Keratinocyte (primary cell): Measurements from ENCODE around the gene PRR19. TPM values are rescaled to one million over a fixed set of nuclear protein-coding genes. Genes with fewer than 3 reads are reported as not detected.

Experiments
- DNase-seq: peaks from one replicate; pipeline ENCODE4 v3.0.0-alpha.2; 2011; ENCODE audit warnings: low read depth, missing footprints, low spot score
- FAIRE-seq: peaks from 2 replicates; lab custom pipeline; 2011; peaks lifted over from hg19 to GRCh38; lab: Jason Lieb, UNC
- H2AFZ ChIP-seq: 2 replicates; pipeline ENCODE4 v1.6.0; 2012; ENCODE audit warnings: low read length, control low read depth, inconsistent platforms; ENCODE audit not compliant: control insufficient read depth
- H3K27ac ChIP-seq: 2 replicates; pipeline ENCODE4 v1.5.1; 2011; ENCODE audit warnings: low read length; ENCODE audit not compliant: control insufficient read depth, insufficient read depth
- H3K27me3 ChIP-seq: 3 replicates; pipeline ENCODE4 v1.6.0; 2011; ENCODE audit warnings: low read length; ENCODE audit not compliant: control insufficient read depth, insufficient read depth; ENCODE audit errors: extremely low read depth
- H3K36me3 ChIP-seq, 2 experiments: 2 replicates in 1 of 2; 3 replicates in 1 of 2; pipeline ENCODE4 v1.5.1; 2011; ENCODE audit warnings: low read length in 2 of 2, mild to moderate bottlenecking in 1 of 2; ENCODE audit not compliant: control insufficient read depth in 2 of 2, insufficient read depth in 2 of 2; ENCODE audit errors: extremely low read depth in 1 of 2
- H3K4me1 ChIP-seq: 3 replicates; pipeline ENCODE4 v1.5.1; 2011; ENCODE audit warnings: low read length; ENCODE audit not compliant: control insufficient read depth, insufficient read depth; ENCODE audit errors: extremely low read depth
- H3K4me2 ChIP-seq: 3 replicates; pipeline ENCODE4 v1.6.0; 2011; ENCODE audit warnings: low read depth, low read length; ENCODE audit not compliant: control insufficient read depth, insufficient read depth; ENCODE audit errors: extremely low read depth
- H3K4me3 ChIP-seq, 3 experiments: fragments of 200-600 bp in 1 of 3; sonication (generic) in 1 of 3; 2 replicates in 2 of 3; 3 replicates in 1 of 3; pipeline ENCODE4 v1.5.1; 2011 to 2016; ENCODE audit warnings: low read length in 3 of 3, mild to moderate bottlenecking in 3 of 3, control low read depth in 2 of 3, inconsistent platforms in 1 of 3, low read depth in 1 of 3, mixed read lengths in 1 of 3, mixed run types in 1 of 3, moderate library complexity in 1 of 3; ENCODE audit not compliant: control insufficient read depth in 2 of 3, insufficient read depth in 2 of 3; ENCODE audit errors: extremely low read depth in 1 of 3
- H3K79me2 ChIP-seq: 2 replicates; pipeline ENCODE4 v1.6.0; 2012; ENCODE audit warnings: low read length; ENCODE audit not compliant: control insufficient read depth, insufficient read depth
- H3K9ac ChIP-seq: 3 replicates; pipeline ENCODE4 v1.6.0; 2011; ENCODE audit warnings: low read length; ENCODE audit not compliant: control insufficient read depth, insufficient read depth; ENCODE audit errors: extremely low read depth
- H3K9me1 ChIP-seq: 3 replicates; pipeline ENCODE4 v1.6.0; 2011; ENCODE audit warnings: low read length; ENCODE audit not compliant: control insufficient read depth, insufficient read depth; ENCODE audit errors: extremely low read depth
- H3K9me3 ChIP-seq: 2 replicates; pipeline ENCODE4 v1.5.1; 2012; ENCODE audit warnings: low read depth, low read length; ENCODE audit not compliant: control insufficient read depth
- H4K20me1 ChIP-seq: 3 replicates; pipeline ENCODE4 v1.6.0; 2011; ENCODE audit warnings: low read length; ENCODE audit not compliant: control insufficient read depth, insufficient read depth; ENCODE audit errors: extremely low read depth
- EZH2 ChIP-seq: IDR thresholded peaks from one replicate; pipeline ENCODE4 v1.6.1; 2012; ENCODE audit warnings: inconsistent platforms, mild to moderate bottlenecking, low read length, moderate library complexity
- dilution Hi-C: fragments of 300-500 bp; cut with MboI; formaldehyde crosslinking; loops from one replicate; pipeline ENCODE4 v1.7.0; 2020; ENCODE audit warnings: low sequenced_read_pairs; ENCODE audit not compliant: extremely low pct_ligation_motif_present
- polyA plus RNA-seq, 5 experiments: library from polyadenylated mRNA; depleted of rRNA in 3 of 5; stranded (reverse) in 3 of 5; stranded (forward) in 1 of 5; unstranded in 1 of 5; fragments of >200 nt; gene quantifications; 1 replicate in 1 of 5; 2 replicates in 3 of 5; 3 replicates in 1 of 5; pipeline versions ENCODE4 v1.2.1 to v1.2.3, GENCODE V29; 2011 to 2012; ENCODE audit warnings: missing spikeins in 2 of 5, low read depth in 1 of 5, low replicate concordance in 1 of 5
- TF ChIP-seq, protein P1 (sequence below), 3 experiments: IDR thresholded peaks in 1 of 3; conservative IDR thresholded peaks in 1 of 3; optimal IDR thresholded peaks in 1 of 3; 2 replicates in 2 of 3; 3 replicates in 1 of 3; pipeline versions ENCODE3 to v1.5.1; 2011; ENCODE audit warnings: low read length in 3 of 3, mild to moderate bottlenecking in 3 of 3, moderate library complexity in 2 of 3, control low read depth in 1 of 3, inconsistent platforms in 1 of 3; ENCODE audit not compliant: insufficient read depth in 2 of 3; ENCODE audit errors: extremely low read depth in 1 of 3

The PRR19 gene
- polyA plus RNA-seq, 1 donor (not counting 4 experiments of a cell fraction or from before 2014, with no cell fraction given), result 0.25 TPM

DNA sequence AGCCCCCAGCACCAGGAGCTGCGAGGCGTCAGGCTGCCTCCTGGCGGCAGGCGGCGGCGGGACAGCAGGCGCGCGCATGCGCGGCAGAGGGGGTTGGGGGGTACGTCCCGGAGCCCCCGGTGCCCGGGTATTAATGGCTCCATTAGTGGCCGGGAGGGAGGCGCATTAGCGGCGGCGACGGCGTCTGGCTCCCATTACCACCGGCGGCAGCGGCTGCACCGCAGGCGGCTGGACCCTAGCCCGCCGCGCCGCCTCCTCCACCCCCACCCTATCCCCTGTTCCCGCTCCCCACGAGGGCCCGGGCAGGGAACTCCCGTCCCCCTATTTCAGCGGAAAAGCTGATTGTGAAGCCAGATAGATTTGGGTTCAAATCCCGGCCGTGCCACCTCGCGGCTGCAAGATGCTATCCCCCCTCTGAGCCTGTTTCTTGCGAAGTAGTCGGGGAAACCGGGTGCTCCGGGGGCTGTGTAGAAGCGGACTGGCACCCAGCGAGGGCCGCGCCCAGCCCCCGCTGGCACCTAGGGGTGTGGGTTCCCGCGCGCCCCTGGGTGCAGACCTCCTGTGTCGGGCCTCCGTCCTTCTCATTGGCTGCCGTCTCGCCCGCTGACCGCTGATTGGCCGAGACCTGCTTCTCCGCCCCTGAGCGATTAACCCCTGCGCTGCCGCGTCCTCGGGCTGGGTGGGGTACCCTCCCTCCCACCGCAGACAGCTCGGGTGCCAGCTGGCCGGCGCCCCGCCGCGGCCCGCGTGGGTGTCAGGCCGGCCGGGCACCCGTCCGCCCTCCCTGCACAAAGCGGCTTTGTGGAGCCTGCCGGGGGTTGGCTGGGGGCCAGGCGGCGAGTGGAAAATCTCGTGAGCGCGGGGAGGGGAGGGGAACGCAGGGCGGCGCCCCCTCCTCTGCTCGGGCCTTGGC is 21.8 kb upstream of the PRR19 start:
- Histone ChIP-seq H3K4me3 (peak overlapping the region; percentile 56 to 83 (median 75)), H2AFZ (no peak overlapping the region), H3K4me1 (peaks cover 74% of the 10 kb centered on the region), H3K9me1 (peaks cover 5% of the 10 kb centered on the region), H4K20me1 (no peaks in the 10 kb centered on the region), H3K27me3 (no peaks in the 10 kb centered on the region), H3K27ac (peak overlapping the region; percentile 72), H3K9ac (peak overlapping the region; percentile 68), H3K4me2 (peak overlapping the region; percentile 93), H3K36me3 (peaks cover 4 to 22% of the 10 kb centered on the region in 2 experiments), H3K9me3 (no peaks in the 10 kb centered on the region), H3K79me2 (peaks cover 34% of the 10 kb centered on the region)
- peak; percentile 70 for FAIRE-seq
- TF ChIP-seq, protein P1, sequence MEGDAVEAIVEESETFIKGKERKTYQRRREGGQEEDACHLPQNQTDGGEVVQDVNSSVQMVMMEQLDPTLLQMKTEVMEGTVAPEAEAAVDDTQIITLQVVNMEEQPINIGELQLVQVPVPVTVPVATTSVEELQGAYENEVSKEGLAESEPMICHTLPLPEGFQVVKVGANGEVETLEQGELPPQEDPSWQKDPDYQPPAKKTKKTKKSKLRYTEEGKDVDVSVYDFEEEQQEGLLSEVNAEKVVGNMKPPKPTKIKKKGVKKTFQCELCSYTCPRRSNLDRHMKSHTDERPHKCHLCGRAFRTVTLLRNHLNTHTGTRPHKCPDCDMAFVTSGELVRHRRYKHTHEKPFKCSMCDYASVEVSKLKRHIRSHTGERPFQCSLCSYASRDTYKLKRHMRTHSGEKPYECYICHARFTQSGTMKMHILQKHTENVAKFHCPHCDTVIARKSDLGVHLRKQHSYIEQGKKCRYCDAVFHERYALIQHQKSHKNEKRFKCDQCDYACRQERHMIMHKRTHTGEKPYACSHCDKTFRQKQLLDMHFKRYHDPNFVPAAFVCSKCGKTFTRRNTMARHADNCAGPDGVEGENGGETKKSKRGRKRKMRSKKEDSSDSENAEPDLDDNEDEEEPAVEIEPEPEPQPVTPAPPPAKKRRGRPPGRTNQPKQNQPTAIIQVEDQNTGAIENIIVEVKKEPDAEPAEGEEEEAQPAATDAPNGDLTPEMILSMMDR (optimal IDR thresholded peaks at IDR 0.05 in 1 of 3, IDR thresholded peaks at IDR 0.05 in 1 of 3, conservative IDR thresholded peaks at IDR 0.05 in 1 of 3; ENCODE audit: extremely low read depth in 1 of 3, insufficient read depth in 2 of 3, low read length in 3 of 3), result peak; percentile 79 to 94 (median 89)
- no peak for TF ChIP-seq EZH2
- peak; percentile 76 for DNase-seq
- dilution Hi-C loops, result no loop called here

DNA sequence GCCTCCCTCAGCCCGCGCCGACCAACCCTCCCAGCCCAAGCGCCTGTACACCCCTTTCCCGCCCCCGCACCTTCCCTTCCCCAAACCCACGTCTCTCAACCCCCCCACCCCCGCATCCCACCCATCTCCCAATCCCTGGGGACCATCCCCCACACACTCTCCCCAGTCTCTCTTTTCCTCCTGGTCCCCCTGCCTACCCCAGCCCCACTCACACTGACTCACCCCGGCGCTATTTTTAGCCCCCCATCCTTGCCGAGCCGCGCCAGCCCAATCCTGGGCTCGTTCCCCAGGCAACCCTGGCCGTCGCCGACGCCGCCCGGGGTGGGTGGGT is 21.2 kb upstream of the PRR19 start:
- H3K36me3 ChIP-seq, result peaks cover 1 to 19% of the 10 kb centered on the region in 2 experiments
- peak overlapping the region; percentile 72 for H3K27ac ChIP-seq
- H3K4me2 ChIP-seq, result peak overlapping the region; percentile 93
- peak overlapping the region; percentile 68 for H3K9ac ChIP-seq
- no peak for DNase-seq
- dilution Hi-C loops, result no loop called here
- peaks cover 75% of the 10 kb centered on the region for H3K4me1 ChIP-seq
- peak overlapping the region; percentile 56 to 83 (median 75) for H3K4me3 ChIP-seq
- H4K20me1 ChIP-seq, result no peaks in the 10 kb centered on the region
- no peaks in the 10 kb centered on the region for H3K27me3 ChIP-seq
- TF ChIP-seq, protein P1 (optimal IDR thresholded peaks at IDR 0.05 in 1 of 3, IDR thresholded peaks at IDR 0.05 in 1 of 3, conservative IDR thresholded peaks at IDR 0.05 in 1 of 3; ENCODE audit: extremely low read depth in 1 of 3, insufficient read depth in 2 of 3, low read length in 3 of 3), result no peak
- no peak for TF ChIP-seq EZH2
- H3K9me3 ChIP-seq, result no peaks in the 10 kb centered on the region
- peaks cover 37% of the 10 kb centered on the region for H3K79me2 ChIP-seq
- FAIRE-seq, result no peak
- no peak overlapping the region for H2AFZ ChIP-seq
- peaks cover 5% of the 10 kb centered on the region for H3K9me1 ChIP-seq
